ENCODE results near the gene PLXNA3. TPM values are rescaled to one million over a fixed set of nuclear protein-coding genes. Genes with fewer than 3 reads are reported as not detected.
A peak's percentile ranks its signal among the peaks of the same experiment; 100 is the strongest.

PLXNA3 gene
- total RNA-seq, 1 donor from 2014 or later, result 16.7 TPM

DNA sequence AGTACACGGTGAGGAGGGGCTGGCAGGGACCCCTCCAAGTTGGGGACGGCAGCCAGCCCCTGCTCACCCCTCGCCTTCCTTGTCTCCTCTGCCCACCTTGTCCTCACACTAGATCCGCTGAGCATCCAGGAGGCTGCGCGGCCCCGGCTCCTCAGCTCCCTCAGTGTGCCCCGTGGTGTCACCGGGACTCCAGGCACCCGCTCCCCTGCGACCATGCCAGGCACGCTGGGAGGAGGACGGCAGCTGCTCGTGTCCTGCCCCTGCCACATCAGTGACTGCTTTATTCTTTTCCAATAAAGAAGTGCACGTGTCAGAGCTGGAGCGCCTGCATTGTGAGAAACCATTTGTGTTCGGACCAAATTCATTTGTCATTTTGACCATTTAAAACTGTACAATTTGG lies 7.8 kb upstream of the PLXNA3 start:
- TF ChIP-seq CTCF (IDR thresholded peaks at IDR 0.05; ENCODE audit: insufficient read depth, low read length, poor library complexity, severe bottlenecking), result no peak
- no peak for DNase-seq (ENCODE audit: low read depth)
- H3K4me3 ChIP-seq (ENCODE audit: low read depth, low read length), result no peak overlapping the region
- no peaks in the 10 kb centered on the region for H3K27me3 ChIP-seq (ENCODE audit: control insufficient read depth, insufficient read depth, low read length)
- no peaks in the 10 kb centered on the region for H3K36me3 ChIP-seq (ENCODE audit: control insufficient read depth, insufficient read depth, low read length)

GRCh38 chrX:154452823-154453222 lies 5.3 kb upstream of the PLXNA3 start:
- Histone ChIP-seq H3K36me3 (ENCODE audit: control insufficient read depth, insufficient read depth, low read length) (no peaks in the 10 kb centered on the region), H3K4me3 (ENCODE audit: low read depth, low read length) (no peak overlapping the region), H3K27me3 (ENCODE audit: control insufficient read depth, insufficient read depth, low read length) (no peaks in the 10 kb centered on the region)
- no peak for DNase-seq (ENCODE audit: low read depth)
- TF ChIP-seq CTCF (IDR thresholded peaks at IDR 0.05; ENCODE audit: insufficient read depth, low read length, poor library complexity, severe bottlenecking), result no peak

DNA sequence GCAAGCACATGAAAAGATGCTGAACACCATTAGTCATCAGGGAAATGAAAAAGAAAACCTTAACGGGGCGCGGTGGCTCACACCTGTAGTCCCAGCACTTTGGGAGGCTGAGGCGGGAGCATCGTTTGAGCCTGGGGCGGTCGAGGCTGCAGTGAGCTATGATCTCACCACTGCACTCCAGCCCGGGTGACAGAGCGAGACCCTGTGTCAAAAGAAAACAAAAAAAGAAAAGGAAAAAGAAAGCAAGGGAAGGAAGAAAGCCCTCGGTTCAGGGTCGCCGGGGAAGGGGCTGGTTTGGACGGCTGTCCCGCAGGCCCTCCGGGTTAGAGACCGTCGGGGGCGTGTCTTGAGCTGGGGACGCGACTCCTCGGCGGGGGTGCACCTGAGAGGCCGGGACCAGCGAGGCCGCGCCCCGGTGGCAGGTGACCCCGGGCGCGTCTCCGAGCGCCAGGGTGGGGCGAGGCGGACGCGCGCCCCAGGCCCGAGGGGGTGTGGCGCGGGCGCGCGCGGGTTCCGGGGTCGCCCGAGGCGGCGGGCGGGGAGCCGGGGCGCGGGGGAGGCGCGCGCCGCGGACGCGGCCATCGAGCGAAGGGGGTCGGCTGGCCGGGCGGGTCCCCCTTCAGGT lies 478 bp upstream of the PLXNA3 start:
- peak overlapping the region; percentile 70 for H3K4me3 ChIP-seq (ENCODE audit: low read depth, low read length)
- H3K27me3 ChIP-seq (ENCODE audit: control insufficient read depth, insufficient read depth, low read length), result no peaks in the 10 kb centered on the region
- H3K36me3 ChIP-seq (ENCODE audit: control insufficient read depth, insufficient read depth, low read length), result no peaks in the 10 kb centered on the region
- no peak for DNase-seq (ENCODE audit: low read depth)
- TF ChIP-seq CTCF (IDR thresholded peaks at IDR 0.05; ENCODE audit: insufficient read depth, low read length, poor library complexity, severe bottlenecking), result no peak

DNA sequence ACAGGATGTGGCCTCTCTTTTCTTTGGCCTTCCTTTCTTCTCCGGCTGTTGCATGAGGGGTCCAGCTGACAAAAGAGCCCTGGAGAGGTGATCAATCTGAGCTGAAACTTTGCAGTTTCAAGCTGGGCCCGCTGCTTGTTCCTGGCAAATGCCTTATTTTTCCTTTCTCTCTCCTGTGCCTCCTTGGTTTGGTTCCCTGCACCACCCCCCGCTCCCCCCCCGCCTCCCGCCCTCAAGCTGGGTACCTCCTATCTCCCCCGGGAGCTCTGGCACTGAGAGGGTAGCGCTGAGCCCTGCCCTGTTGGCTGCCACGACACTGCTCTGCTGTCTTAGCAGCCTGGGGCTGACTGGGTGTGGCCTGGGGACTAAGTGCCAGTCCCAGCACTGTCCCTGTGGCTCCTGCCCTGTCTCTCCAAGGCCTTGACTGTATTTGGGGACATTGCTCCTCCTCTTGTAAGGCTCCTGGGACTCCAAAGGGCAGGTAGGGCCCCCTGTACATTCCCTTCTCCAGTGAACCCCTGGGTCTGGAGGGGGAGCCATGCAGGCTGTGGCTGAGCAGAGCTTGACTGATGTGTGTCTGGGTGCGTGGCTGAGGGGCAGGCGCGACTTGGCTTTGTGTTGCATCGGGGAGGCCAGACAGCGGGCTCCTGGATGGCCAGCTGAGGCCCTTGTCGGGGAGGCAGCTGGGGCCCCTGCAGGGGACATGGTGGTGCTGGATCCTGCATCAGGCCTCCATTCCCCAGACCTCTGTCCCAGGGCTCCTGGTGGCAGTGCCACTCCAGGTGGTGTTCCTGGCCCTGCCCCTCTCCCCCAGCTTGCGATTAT lies 1.1 kb downstream of the PLXNA3 start:
- no peaks in the 10 kb centered on the region for H3K27me3 ChIP-seq (ENCODE audit: control insufficient read depth, insufficient read depth, low read length)
- H3K36me3 ChIP-seq (ENCODE audit: control insufficient read depth, insufficient read depth, low read length), result no peaks in the 10 kb centered on the region
- no peak for DNase-seq (ENCODE audit: low read depth)
- TF ChIP-seq CTCF (IDR thresholded peaks at IDR 0.05; ENCODE audit: insufficient read depth, low read length, poor library complexity, severe bottlenecking), result no peak
- H3K4me3 ChIP-seq (ENCODE audit: low read depth, low read length), result peak overlapping the region; percentile 70

DNA sequence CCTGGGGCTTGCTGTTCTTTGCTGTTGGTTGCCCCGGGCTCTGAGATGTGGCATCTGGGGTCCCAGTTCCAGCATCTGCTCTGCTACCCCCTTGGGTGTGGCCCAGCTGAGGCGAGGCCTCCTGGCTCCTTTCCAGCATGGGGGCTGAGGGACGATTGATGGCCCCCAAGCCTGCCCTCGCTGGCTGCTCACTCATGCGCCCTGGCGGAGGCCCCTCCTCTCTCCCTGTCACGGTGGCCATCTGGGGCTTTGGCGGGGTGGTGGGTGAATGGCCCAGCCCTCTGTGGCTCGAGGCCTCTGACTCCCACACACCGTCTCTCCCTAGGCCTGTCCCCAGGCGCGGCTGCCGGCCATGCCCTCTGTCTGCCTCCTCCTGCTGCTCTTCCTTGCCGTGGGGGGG lies 1.8 kb downstream of the PLXNA3 start:
- H3K36me3 ChIP-seq (ENCODE audit: control insufficient read depth, insufficient read depth, low read length), result no peaks in the 10 kb centered on the region
- TF ChIP-seq CTCF (IDR thresholded peaks at IDR 0.05; ENCODE audit: insufficient read depth, low read length, poor library complexity, severe bottlenecking), result no peak
- no peak for DNase-seq (ENCODE audit: low read depth)
- H3K4me3 ChIP-seq (ENCODE audit: low read depth, low read length), result peak overlapping the region; percentile 70
- no peaks in the 10 kb centered on the region for H3K27me3 ChIP-seq (ENCODE audit: control insufficient read depth, insufficient read depth, low read length)
